Measurements from ENCODE around the gene MUSTN1. TPM values are rescaled to one million over a fixed set of nuclear protein-coding genes. Genes with fewer than 3 reads are reported as not detected.

The MUSTN1 gene
- total and polyA plus RNA-seq, 2 of the 13 experiments (the other 11 are each of a cell fraction or from before 2014, with no cell fraction given) = 0.84 to 1.4 TPM

DNA sequence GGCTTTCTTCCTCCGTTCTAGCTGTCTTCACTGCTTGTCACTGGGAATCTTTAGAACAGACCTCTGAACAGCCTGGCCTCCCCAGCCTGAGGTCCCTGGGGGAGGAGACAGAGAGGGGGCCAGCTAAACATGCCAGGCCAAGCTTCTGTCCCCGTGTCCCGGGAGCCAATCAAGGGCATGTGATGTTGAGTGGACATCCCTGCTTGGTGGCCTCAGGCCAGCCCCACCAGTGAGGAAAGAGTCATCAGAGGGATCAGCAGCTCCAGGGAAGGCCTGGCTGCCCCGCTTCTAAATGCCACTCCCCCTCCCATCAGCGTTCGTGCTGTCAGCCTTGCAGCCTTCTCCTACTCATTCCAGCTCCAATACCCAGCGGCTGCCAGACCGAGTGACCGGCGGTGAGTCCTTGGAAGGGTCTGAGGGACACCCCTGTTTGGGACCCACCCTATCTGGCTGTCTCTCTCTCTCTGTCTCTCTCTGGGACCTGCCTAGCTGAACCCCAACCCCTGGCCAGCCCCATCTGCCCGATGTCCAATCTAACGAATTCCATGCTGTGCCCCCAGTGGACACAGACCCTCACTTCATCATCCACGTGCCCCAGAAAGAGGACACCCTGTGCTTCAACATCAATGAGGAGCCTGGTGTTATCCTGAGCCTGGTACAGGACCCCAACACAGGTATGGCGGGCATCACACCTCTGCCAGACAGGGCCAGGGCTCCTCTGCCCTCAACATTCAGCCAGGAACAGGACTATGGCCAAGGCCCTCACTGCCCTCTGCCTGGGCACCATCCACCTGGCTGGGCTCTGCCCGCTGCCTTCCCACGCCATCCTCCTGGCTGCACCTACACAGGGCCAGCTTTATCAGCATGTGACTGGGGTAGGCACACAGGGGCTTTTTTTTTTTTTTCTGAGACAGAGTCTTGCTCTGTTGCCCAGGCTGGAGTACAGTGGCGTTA lies 46.9 kb downstream of the MUSTN1 start (continued):
- TF ChIP-seq ZBTB3 (CRISPR knock-in tag; IDR thresholded peaks at IDR 0.05; ENCODE audit: borderline replicate concordance, low read depth) = no peak
- TF ChIP-seq CEBPG (CRISPR knock-in tag; IDR thresholded peaks at IDR 0.05) = no peak
- TF ChIP-seq HNRNPL (IDR thresholded peaks at IDR 0.05; ENCODE audit: low read depth, low read length) = 0 out of 2 replicates have a peak, but pooled peaks have one; percentile 51
- TF ChIP-seq, protein P1, sequence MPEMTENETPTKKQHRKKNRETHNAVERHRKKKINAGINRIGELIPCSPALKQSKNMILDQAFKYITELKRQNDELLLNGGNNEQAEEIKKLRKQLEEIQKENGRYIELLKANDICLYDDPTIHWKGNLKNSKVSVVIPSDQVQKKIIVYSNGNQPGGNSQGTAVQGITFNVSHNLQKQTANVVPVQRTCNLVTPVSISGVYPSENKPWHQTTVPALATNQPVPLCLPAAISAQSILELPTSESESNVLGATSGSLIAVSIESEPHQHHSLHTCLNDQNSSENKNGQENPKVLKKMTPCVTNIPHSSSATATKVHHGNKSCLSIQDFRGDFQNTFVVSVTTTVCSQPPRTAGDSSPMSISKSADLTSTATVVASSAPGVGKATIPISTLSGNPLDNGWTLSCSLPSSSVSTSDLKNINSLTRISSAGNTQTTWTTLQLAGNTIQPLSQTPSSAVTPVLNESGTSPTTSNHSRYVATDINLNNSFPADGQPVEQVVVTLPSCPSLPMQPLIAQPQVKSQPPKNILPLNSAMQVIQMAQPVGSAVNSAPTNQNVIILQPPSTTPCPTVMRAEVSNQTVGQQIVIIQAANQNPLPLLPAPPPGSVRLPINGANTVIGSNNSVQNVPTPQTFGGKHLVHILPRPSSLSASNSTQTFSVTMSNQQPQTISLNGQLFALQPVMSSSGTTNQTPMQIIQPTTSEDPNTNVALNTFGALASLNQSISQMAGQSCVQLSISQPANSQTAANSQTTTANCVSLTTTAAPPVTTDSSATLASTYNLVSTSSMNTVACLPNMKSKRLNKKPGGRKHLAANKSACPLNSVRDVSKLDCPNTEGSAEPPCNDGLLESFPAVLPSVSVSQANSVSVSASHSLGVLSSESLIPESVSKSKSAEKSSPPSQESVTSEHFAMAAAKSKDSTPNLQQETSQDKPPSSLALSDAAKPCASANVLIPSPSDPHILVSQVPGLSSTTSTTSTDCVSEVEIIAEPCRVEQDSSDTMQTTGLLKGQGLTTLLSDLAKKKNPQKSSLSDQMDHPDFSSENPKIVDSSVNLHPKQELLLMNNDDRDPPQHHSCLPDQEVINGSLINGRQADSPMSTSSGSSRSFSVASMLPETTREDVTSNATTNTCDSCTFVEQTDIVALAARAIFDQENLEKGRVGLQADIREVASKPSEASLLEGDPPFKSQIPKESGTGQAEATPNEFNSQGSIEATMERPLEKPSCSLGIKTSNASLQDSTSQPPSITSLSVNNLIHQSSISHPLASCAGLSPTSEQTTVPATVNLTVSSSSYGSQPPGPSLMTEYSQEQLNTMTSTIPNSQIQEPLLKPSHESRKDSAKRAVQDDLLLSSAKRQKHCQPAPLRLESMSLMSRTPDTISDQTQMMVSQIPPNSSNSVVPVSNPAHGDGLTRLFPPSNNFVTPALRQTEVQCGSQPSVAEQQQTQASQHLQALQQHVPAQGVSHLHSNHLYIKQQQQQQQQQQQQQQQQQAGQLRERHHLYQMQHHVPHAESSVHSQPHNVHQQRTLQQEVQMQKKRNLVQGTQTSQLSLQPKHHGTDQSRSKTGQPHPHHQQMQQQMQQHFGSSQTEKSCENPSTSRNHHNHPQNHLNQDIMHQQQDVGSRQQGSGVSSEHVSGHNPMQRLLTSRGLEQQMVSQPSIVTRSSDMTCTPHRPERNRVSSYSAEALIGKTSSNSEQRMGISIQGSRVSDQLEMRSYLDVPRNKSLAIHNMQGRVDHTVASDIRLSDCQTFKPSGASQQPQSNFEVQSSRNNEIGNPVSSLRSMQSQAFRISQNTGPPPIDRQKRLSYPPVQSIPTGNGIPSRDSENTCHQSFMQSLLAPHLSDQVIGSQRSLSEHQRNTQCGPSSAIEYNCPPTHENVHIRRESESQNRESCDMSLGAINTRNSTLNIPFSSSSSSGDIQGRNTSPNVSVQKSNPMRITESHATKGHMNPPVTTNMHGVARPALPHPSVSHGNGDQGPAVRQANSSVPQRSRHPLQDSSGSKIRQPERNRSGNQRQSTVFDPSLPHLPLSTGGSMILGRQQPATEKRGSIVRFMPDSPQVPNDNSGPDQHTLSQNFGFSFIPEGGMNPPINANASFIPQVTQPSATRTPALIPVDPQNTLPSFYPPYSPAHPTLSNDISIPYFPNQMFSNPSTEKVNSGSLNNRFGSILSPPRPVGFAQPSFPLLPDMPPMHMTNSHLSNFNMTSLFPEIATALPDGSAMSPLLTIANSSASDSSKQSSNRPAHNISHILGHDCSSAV (CRISPR knock-in tag; IDR thresholded peaks at IDR 0.05; ENCODE audit: borderline replicate concordance) = no peak
- peak; percentile 46 for TF ChIP-seq SRSF1 (optimal IDR thresholded peaks at IDR 0.05; ENCODE audit: low read depth, low read length)
- no peak for TF ChIP-seq SNAPC2 (CRISPR knock-in tag; IDR thresholded peaks at IDR 0.05)
- TF ChIP-seq SPEN (CRISPR knock-in tag; IDR thresholded peaks at IDR 0.05; ENCODE audit: low read depth) = peak; percentile 38; the same call in 1 of the 2 replicates
- TF ChIP-seq, protein P2, sequence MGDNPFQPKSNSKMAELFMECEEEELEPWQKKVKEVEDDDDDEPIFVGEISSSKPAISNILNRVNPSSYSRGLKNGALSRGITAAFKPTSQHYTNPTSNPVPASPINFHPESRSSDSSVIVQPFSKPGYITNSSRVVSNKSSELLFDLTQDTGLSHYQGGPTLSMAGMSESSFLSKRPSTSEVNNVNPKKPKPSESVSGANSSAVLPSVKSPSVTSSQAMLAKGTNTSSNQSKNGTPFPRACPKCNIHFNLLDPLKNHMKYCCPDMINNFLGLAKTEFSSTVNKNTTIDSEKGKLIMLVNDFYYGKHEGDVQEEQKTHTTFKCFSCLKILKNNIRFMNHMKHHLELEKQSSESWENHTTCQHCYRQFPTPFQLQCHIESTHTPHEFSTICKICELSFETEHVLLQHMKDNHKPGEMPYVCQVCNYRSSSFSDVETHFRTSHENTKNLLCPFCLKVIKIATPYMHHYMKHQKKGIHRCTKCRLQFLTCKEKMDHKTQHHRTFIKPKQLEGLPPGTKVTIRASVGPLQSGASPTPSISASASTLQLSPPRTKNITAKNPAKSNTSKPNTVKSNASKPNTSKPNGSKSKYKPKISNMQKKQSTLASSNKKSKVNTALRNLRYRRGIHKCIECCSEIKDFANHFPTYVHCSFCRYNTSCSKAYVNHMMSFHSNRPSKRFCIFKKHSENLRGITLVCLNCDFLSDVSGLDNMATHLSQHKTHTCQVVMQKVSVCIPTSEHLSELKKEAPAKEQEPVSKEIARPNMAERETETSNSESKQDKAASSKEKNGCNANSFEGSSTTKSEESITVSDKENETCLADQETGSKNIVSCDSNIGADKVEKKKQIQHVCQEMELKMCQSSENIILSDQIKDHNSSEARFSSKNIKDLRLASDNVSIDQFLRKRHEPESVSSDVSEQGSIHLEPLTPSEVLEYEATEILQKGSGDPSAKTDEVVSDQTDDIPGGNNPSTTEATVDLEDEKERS (CRISPR knock-in tag; IDR thresholded peaks at IDR 0.05) = no peak
- TF ChIP-seq RELA (CRISPR knock-in tag; IDR thresholded peaks at IDR 0.05) = no peak
- TF ChIP-seq PRMT3 (CRISPR knock-in tag; IDR thresholded peaks at IDR 0.05; ENCODE audit: borderline replicate concordance, low read depth) = no peak
- peak; percentile 10 for TF ChIP-seq TEAD3 (CRISPR knock-in tag; optimal IDR thresholded peaks at IDR 0.05; ENCODE audit: borderline replicate concordance)
- no peak for TF ChIP-seq EHMT2 (IDR thresholded peaks at IDR 0.05; ENCODE audit: borderline replicate concordance, low read depth, low read length)
- TF ChIP-seq NONO (IDR thresholded peaks at IDR 0.05) = no peak
- 0 out of 2 replicates have a peak, but pooled peaks have one; percentile 31 for TF ChIP-seq NONO (CRISPR knock-in tag; conservative IDR thresholded peaks at IDR 0.05)
- TF ChIP-seq CBFB (CRISPR knock-in tag; IDR thresholded peaks at IDR 0.05) = no peak
- TF ChIP-seq ZNF326 (CRISPR knock-in tag; IDR thresholded peaks at IDR 0.05; ENCODE audit: borderline replicate concordance) = no peak
- no peak for TF ChIP-seq MAZ (IDR thresholded peaks at IDR 0.05; ENCODE audit: borderline replicate concordance, low read depth, low read length)
- no peak for TF ChIP-seq MAZ (CRISPR knock-in tag; IDR thresholded peaks at IDR 0.05; ENCODE audit: low read depth)
